Activated T-helper 2 cell treated with anti-CD3 and anti-CD28 coated beads, Interferon-gamma antibody, Interleukin-2, Interleukin-4, amounts not matched to agents 10 μg/mL and 5 μg/mL and 100 μg/mL, durations not matched to agents 14 hours and 24 hours and 36 hours (primary cell): ENCODE measurements around the gene FNTB. TPM values are rescaled to one million over a fixed set of nuclear protein-coding genes. Genes with fewer than 3 reads are reported as not detected.
A peak's percentile ranks its signal among the peaks of the same experiment; 100 is the strongest.

Source experiments
- DNase-seq: peaks from one replicate; pipeline ENCODE4 v3.0.0; 2021; ENCODE audit warnings: low spot score
- H3K27ac Mint-ChIP-seq: one replicate; pipeline ENCODE4 v1.8.0; 2021; ENCODE audit warnings: mixed read lengths
- H3K27me3 Mint-ChIP-seq: one replicate; pipeline ENCODE4 v1.8.0; 2021; ENCODE audit warnings: low read depth, mixed read lengths
- H3K36me3 Mint-ChIP-seq: one replicate; pipeline ENCODE4 v1.8.0; 2021; ENCODE audit warnings: low read depth, mixed read lengths
- H3K4me1 Mint-ChIP-seq: one replicate; pipeline ENCODE4 v1.8.0; 2021; ENCODE audit warnings: low read depth, mixed read lengths
- H3K4me3 Mint-ChIP-seq: one replicate; pipeline ENCODE4 v1.8.0; 2021; ENCODE audit warnings: low read depth, mild to moderate bottlenecking, moderate library complexity, mixed read lengths
- H3K9me3 Mint-ChIP-seq: one replicate; pipeline ENCODE4 v1.8.0; 2021; ENCODE audit warnings: mixed read lengths
- intact Hi-C: fragments of 100-400 bp; cut with micrococcal nuclease; formaldehyde crosslinking; loops from one replicate; pipeline ENCODE4 v1.15.1; 2023
- total RNA-seq: library from RNA; stranded (reverse); gene quantifications from 2 replicates; pipeline ENCODE4 v1.2.3, GENCODE V29; 2022

The FNTB gene
- 14.8 and 17.5 TPM in 2 replicates for total RNA-seq

- Mint-ChIP-seq H3K4me3 (peak within 1 kb of the TSS; percentile 93), H3K36me3 (peaks cover 17% of the 10 kb centered on the region), H3K27me3 (peaks cover 20% of the 10 kb centered on the region), H3K27ac (peak within 1 kb of the TSS; percentile 96), H3K9me3 (no peaks in the 10 kb centered on the region), H3K4me1 (peaks cover 43% of the 10 kb centered on the region)
- peak; percentile 90 for DNase-seq
- intact Hi-C loops = loop anchor here (1.0 to 5.0 kb wide), 7 partner anchors 16 to 425 kb away; partner anchors contain the start of genes CHURC1, FUT8 and MAX
Measured at GRCh38 chr14:64986648-64987437, at the start of gene FNTB. Gene FNTB, plus strand, starts transcription at chr14:64986895. Its CDS starts 59 bp downstream, at chr14:64986954.

- intact Hi-C loops = no loop called here
- Mint-ChIP-seq H3K9me3 (no peaks in the 10 kb centered on the region), H3K4me3 (no peak overlapping the region), H3K4me1 (peaks cover 30% of the 10 kb centered on the region), H3K27me3 (no peaks in the 10 kb centered on the region), H3K27ac (no peak overlapping the region), H3K36me3 (peaks cover 55% of the 10 kb centered on the region)
- DNase-seq = no peak
Measured at GRCh38 chr14:64937171-64937820, 49.4 kb upstream of the FNTB start.

DNA sequence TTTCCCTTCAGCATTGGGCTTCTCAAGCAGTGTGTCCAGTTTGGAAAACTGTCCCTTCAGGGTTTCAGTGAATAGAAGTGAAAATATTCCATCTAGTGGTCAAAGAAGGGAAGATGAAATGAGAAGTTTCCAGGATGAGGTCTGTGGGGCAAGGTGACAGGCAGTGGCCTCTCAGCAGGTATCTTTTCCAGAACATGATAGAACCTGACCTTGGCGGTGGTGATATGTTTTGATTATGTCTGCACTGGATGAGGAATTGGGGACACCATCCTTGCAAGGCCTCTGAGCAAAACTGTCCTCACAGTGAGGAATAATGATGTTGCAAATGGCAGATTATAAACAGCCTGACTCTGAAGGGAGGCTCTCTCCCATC, 48.9 kb upstream of the FNTB start:
- Mint-ChIP-seq H3K4me1 (peaks cover 31% of the 10 kb centered on the region), H3K36me3 (peaks cover 50% of the 10 kb centered on the region)
- intact Hi-C loops = no loop called here

DNA sequence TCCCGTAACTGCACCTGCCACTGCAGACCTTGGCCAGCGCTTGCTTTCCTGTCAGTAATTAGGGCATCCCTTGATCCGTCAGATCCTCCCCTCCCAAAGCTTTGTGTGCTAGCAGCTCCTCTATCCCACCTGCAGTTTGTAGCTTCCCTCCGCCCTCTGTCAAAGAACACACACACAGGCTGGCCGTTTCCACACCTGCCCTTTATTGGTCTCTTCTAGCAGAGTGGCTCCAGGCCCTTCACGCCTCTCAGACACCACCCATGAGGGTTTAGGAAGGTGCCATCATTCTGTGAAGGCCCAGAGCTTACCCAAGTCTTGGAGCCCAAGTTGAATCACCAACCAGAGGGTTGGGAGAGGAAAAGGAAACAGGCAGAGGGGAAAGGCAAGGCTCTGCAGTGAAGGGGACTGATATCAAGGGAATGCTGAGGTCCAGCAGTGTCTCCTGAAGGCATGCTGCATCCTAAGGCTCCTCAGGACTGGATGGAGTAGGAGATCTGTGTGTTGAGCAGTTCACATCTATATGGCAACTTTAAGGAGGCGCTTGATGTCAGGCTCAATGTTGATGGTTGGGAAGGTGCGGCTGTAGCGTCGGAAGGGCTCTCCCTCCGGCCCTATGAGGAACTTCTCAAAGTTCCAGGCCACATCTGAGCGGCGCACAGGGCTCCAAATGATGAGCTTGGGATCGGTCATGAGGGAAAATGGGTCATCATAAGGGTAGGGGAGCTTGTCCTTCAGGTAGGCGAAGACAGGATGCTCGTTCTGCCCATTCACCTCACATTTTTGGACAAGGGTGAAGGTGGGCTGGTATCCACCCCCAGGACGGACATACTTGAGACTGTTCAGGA, 47.5 kb upstream of the FNTB start:
- H3K4me3 Mint-ChIP-seq = no peak overlapping the region
- no peak for DNase-seq
- no peak overlapping the region for H3K27ac Mint-ChIP-seq
- H3K9me3 Mint-ChIP-seq = no peaks in the 10 kb centered on the region
- no peaks in the 10 kb centered on the region for H3K27me3 Mint-ChIP-seq
- peaks cover 37% of the 10 kb centered on the region for H3K4me1 Mint-ChIP-seq
- intact Hi-C loops = no loop called here
- H3K36me3 Mint-ChIP-seq = peaks cover 44% of the 10 kb centered on the region

More for the DNA sequence above, 48.9 kb upstream of the FNTB start:
- no peaks in the 10 kb centered on the region for H3K9me3 Mint-ChIP-seq
- H3K27ac Mint-ChIP-seq = peak overlapping the region; percentile 7
- DNase-seq = no peak
- no peak overlapping the region for H3K4me3 Mint-ChIP-seq
- H3K27me3 Mint-ChIP-seq = no peaks in the 10 kb centered on the region

DNA sequence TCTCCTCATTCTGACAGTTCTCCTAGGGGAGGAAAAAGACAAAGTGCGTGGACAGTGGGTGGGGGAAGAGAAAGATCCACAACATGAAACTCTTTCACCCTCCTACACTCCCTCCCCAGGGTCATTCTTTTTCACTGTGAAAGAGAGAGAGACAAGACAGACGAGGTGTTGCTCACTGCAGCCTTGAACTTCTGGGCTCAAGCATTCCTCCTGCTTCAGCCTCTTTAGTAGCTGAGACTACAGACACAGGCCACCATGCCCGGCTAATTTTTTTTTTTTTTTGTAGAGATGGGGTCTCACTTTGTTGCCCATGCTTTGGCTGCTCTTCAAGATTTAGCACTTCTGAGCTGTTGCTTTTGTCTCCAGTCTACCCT, 46.9 kb upstream of the FNTB start:
- no peak for DNase-seq
- H3K4me3 Mint-ChIP-seq = no peak overlapping the region
- peaks cover 31% of the 10 kb centered on the region for H3K4me1 Mint-ChIP-seq
- peaks cover 38% of the 10 kb centered on the region for H3K36me3 Mint-ChIP-seq
- intact Hi-C loops = no loop called here
- H3K9me3 Mint-ChIP-seq = no peaks in the 10 kb centered on the region
- no peak overlapping the region for H3K27ac Mint-ChIP-seq
- no peaks in the 10 kb centered on the region for H3K27me3 Mint-ChIP-seq

DNA sequence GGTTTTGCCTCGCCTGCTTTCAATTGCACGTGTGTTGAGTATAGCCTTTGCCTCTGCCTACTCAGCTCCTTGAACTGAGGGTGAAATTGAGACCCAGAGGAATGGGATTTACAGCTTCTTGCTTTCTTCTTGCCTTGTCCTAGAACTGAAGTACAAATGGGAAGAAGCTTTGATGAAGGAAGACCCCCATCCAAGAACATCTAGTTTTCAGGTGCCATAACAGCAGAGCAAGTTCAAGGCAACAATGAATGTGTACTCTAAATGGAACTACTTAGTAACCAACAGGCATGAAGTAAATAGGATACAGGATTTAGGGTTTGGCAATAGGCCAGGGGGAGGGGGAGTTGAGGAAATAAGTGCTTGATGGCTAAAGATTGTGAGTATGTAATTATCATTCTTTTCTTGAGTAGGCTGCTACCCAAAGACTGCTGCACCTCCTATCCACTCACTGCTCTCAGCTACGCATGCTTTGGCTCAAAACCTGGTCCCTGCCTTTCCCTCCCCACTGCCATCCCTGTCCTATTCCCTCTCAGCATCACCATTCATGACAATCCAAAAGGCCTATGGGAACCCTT, 46.3 kb upstream of the FNTB start:
- no peak overlapping the region for H3K4me3 Mint-ChIP-seq
- H3K27ac Mint-ChIP-seq = no peak overlapping the region
- peaks cover 27% of the 10 kb centered on the region for H3K4me1 Mint-ChIP-seq
- H3K36me3 Mint-ChIP-seq = peaks cover 36% of the 10 kb centered on the region
- intact Hi-C loops = no loop called here
- no peaks in the 10 kb centered on the region for H3K27me3 Mint-ChIP-seq
- no peak for DNase-seq
- no peaks in the 10 kb centered on the region for H3K9me3 Mint-ChIP-seq

- Mint-ChIP-seq H3K9me3 (no peaks in the 10 kb centered on the region), H3K27ac (peak within 1 kb of the TSS; percentile 18), H3K36me3 (peaks cover 28% of the 10 kb centered on the region), H3K4me3 (no peak within 1 kb of the TSS), H3K4me1 (peaks cover 17% of the 10 kb centered on the region), H3K27me3 (no peaks in the 10 kb centered on the region)
- intact Hi-C loops = no loop called here
- no peak for DNase-seq
Measured at GRCh38 chr14:64942531-64943111, 44.1 kb upstream of the FNTB start, which contains the start of gene GPX2. Gene GPX2, minus strand, starts transcription at chr14:64942745. Its CDS starts 19 bp downstream, at chr14:64942726.

GRCh38 chr14:64943556-64943955, 43.1 kb upstream of the FNTB start:
- Mint-ChIP-seq H3K36me3 (peaks cover 23% of the 10 kb centered on the region), H3K4me1 (peaks cover 12% of the 10 kb centered on the region), H3K27ac (no peak overlapping the region), H3K9me3 (no peaks in the 10 kb centered on the region), H3K4me3 (no peak overlapping the region), H3K27me3 (no peaks in the 10 kb centered on the region)
- intact Hi-C loops = no loop called here
- DNase-seq = no peak

GRCh38 chr14:64944041-64944440, 42.7 kb upstream of the FNTB start:
- intact Hi-C loops = no loop called here
- Mint-ChIP-seq H3K27ac (no peak overlapping the region), H3K4me3 (no peak overlapping the region), H3K27me3 (no peaks in the 10 kb centered on the region), H3K9me3 (no peaks in the 10 kb centered on the region), H3K4me1 (peaks cover 10% of the 10 kb centered on the region), H3K36me3 (peaks cover 18% of the 10 kb centered on the region)
- no peak for DNase-seq

DNA sequence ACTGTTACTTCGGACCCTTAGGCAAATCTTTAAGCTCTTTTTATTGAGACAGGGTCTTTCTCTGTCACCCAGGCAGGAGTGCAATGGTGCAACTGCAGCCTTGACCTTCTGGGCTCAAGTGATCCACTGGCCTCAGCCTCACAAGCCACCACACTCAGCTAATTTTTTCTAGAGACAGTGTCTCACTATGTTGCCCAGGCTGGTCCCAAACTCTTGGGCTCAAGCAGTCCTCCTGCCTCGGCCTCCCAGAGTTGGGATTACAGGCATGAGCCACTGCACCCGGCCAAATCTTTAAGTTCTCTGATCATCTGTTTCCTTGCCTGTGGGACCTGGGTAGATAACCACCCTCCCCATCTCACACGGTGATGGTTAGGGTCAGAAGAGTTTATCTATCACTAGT, 41.8 kb upstream of the FNTB start:
- Mint-ChIP-seq H3K4me3 (no peak overlapping the region), H3K4me1 (peaks cover 10% of the 10 kb centered on the region), H3K36me3 (peaks cover 18% of the 10 kb centered on the region), H3K27me3 (no peaks in the 10 kb centered on the region), H3K9me3 (no peaks in the 10 kb centered on the region), H3K27ac (no peak overlapping the region)
- no peak for DNase-seq
- intact Hi-C loops = no loop called here

DNA sequence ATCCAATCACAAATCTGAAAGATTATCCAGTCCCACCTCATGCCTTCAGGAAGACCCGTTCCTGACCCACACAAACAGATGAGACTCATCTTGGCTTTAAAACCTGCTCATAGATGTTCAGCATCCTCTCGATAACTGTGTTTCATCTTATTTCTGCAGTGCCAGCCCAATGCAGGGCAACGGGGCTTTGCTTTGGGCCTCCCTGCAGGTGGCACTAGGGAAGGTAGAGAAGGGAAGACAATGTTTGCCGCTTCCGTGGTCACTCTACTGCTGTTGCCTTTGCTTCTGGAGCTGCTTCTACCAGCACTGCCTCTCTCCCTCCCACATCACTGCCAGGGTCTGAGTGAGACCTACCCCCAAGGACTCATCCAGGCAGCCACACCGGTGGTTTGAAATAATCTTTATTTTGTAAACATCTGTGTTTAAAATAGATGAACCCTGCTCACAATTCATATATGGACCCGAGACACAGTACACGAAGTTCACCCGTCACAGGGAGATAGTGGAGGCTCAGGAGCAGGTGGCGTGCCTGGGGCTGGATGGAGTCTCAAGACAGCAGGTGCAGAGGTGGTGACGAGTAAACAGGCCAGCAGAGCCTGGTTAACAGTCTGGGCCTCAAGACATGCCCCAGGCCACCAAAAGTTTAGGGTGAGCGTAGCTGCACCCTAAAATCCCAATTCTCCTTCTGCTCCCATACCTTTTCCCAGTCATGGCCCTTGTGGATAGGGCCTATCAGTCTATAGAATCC, 41.1 kb upstream of the FNTB start:
- H3K9me3 Mint-ChIP-seq = no peaks in the 10 kb centered on the region
- peaks cover 17% of the 10 kb centered on the region for H3K36me3 Mint-ChIP-seq
- H3K27me3 Mint-ChIP-seq = no peaks in the 10 kb centered on the region
- no peak for DNase-seq
- H3K4me1 Mint-ChIP-seq = peaks cover 10% of the 10 kb centered on the region
- no peak overlapping the region for H3K27ac Mint-ChIP-seq
- intact Hi-C loops = no loop called here
- H3K4me3 Mint-ChIP-seq = no peak overlapping the region
